Endothelial cell of umbilical vein (primary cell): ENCODE data around the gene UST. TPM values are rescaled to one million over a fixed set of nuclear protein-coding genes. Genes with fewer than 3 reads are reported as not detected.
A peak's percentile ranks its signal among the peaks of the same experiment; 100 is the strongest.

Source experiments
- BruUV-seq: library from RNA; stranded (reverse); fragments of 400-500 nt; replicated peaks from 2 replicates; lab custom pipeline; 2021; lab: Mats Ljungman, UMichigan
- CTCF ChIA-PET: fragments of 300-600, 350-600 bp; sonication (Branson Sonifier 250); formaldehyde crosslinking; loops from one replicate; lab custom pipeline; 2021; ENCODE audit warnings: antibody characterized with exemption, inconsistent platforms; lab: Charles Lee
- POLR2A ChIA-PET: fragments of 300-600, 350-600 bp; sonication (Branson Sonifier 250); formaldehyde crosslinking; loops from one replicate; lab custom pipeline; 2021; ENCODE audit warnings: antibody characterized with exemption, inconsistent platforms; lab: Charles Lee
- DNase-seq: peaks from one replicate; pipeline ENCODE4 v3.0.0-alpha.2; 2011; ENCODE audit warnings: low read depth, low spot score
- FAIRE-seq: peaks from 2 replicates; lab custom pipeline; 2011; peaks lifted over from hg19 to GRCh38; lab: Jason Lieb, UNC
- H2AFZ ChIP-seq: 2 replicates; pipeline ENCODE4 v1.6.0; 2012; ENCODE audit warnings: low read depth, low read length, control low read depth, inconsistent platforms
- H3K27ac ChIP-seq: 2 replicates; pipeline ENCODE4 v1.5.1; 2011; ENCODE audit warnings: low read depth, mild to moderate bottlenecking, control low read depth, low read length, moderate library complexity; ENCODE audit not compliant: insufficient read depth
- H3K27me3 ChIP-seq, 2 experiments: 2 replicates each; pipeline versions ENCODE4 v1.6.0 to v1.6.1; 2011; ENCODE audit warnings: low read length in 2 of 2, mixed read lengths in 1 of 2; ENCODE audit not compliant: control insufficient read depth in 2 of 2, insufficient read depth in 2 of 2
- H3K36me3 ChIP-seq, 2 experiments: 2 replicates in 1 of 2; 3 replicates in 1 of 2; pipeline ENCODE4 v1.5.1; 2011; ENCODE audit warnings: low read length in 2 of 2, mild to moderate bottlenecking in 1 of 2, moderate library complexity in 1 of 2; ENCODE audit not compliant: control insufficient read depth in 2 of 2, insufficient read depth in 2 of 2; ENCODE audit errors: extremely low read depth in 1 of 2
- H3K4me1 ChIP-seq: 3 replicates; pipeline ENCODE4 v1.5.1; 2011; ENCODE audit warnings: mild to moderate bottlenecking, low read length; ENCODE audit not compliant: control insufficient read depth, insufficient read depth; ENCODE audit errors: extremely low read depth
- H3K4me2 ChIP-seq: 2 replicates; pipeline ENCODE4 v1.6.1; 2011; ENCODE audit warnings: low read length, control low read depth, mixed read lengths; ENCODE audit not compliant: insufficient read depth
- H3K4me3 ChIP-seq, 3 experiments: fragments of 200-600 bp in 1 of 3; sonication (generic), shearing (Covaris generic) in 1 of 3; replicated peaks in 1 of 3; 2 replicates each; pipeline ENCODE4 v1.5.1; 2011 to 2016; ENCODE audit warnings: control low read depth in 3 of 3, low read length in 3 of 3, mild to moderate bottlenecking in 2 of 3, inconsistent platforms in 1 of 3, low read depth in 1 of 3, moderate library complexity in 1 of 3; ENCODE audit not compliant: insufficient read depth in 1 of 3
- H3K79me2 ChIP-seq: 2 replicates; pipeline ENCODE4 v1.6.0; 2012; ENCODE audit warnings: low read length, inconsistent platforms; ENCODE audit not compliant: control insufficient read depth, insufficient read depth
- H3K9ac ChIP-seq: replicated peaks from 2 replicates; pipeline ENCODE3; 2011; ENCODE audit warnings: low read length, control low read depth; ENCODE audit not compliant: insufficient read depth; ENCODE audit errors: extremely low read depth
- H3K9me1 ChIP-seq: replicated peaks from 3 replicates; pipeline ENCODE4 v1.6.0; 2011; ENCODE audit warnings: mild to moderate bottlenecking, low read length; ENCODE audit not compliant: control insufficient read depth, insufficient read depth; ENCODE audit errors: extremely low read depth
- H3K9me3 ChIP-seq: replicated peaks from 2 replicates; pipeline ENCODE4 v1.5.1; 2012; ENCODE audit warnings: low read length, inconsistent platforms; ENCODE audit not compliant: control insufficient read depth, insufficient read depth
- H4K20me1 ChIP-seq: replicated peaks from 2 replicates; pipeline ENCODE3; 2011; ENCODE audit warnings: mild to moderate bottlenecking, low read length; ENCODE audit not compliant: control insufficient read depth, insufficient read depth; ENCODE audit errors: extremely low read depth
- CTCF ChIP-seq, 2 donors: IDR thresholded peaks; 1 replicate in 1 of 2; 2 replicates in 1 of 2; pipeline ENCODE4 v1.5.1; 2011; ENCODE audit warnings: low read length in 2 of 2, mild to moderate bottlenecking in 2 of 2, moderate library complexity in 2 of 2, control low read depth in 1 of 2, inconsistent platforms in 1 of 2, low read depth in 1 of 2; ENCODE audit not compliant: insufficient read depth in 1 of 2; ENCODE audit errors: extremely low read depth in 1 of 2
- EZH2 ChIP-seq: IDR thresholded peaks from 2 replicates; pipeline ENCODE4 v1.6.1; 2012; ENCODE audit warnings: borderline replicate concordance, low read depth, mild to moderate bottlenecking, moderate library complexity, low read length, inconsistent platforms; ENCODE audit not compliant: severe bottlenecking
- FOS ChIP-seq: IDR thresholded peaks from 2 replicates; pipeline ENCODE4 v1.6.1; 2011; ENCODE audit warnings: mild to moderate bottlenecking, low read length, moderate library complexity, borderline replicate concordance; ENCODE audit not compliant: insufficient read depth
- GATA2 ChIP-seq: IDR thresholded peaks from 2 replicates; pipeline ENCODE4 v1.7.0; 2011; ENCODE audit warnings: low read depth, mild to moderate bottlenecking, moderate library complexity, mixed read lengths, low read length; ENCODE audit not compliant: insufficient read length, insufficient read depth
- JUN ChIP-seq: IDR thresholded peaks from 2 replicates; pipeline ENCODE4 v1.6.1; 2011; ENCODE audit warnings: borderline replicate concordance, low read depth; ENCODE audit not compliant: insufficient read length, insufficient read depth
- MAX ChIP-seq: IDR thresholded peaks from 2 replicates; pipeline ENCODE4 v1.6.1; 2011; ENCODE audit not compliant: insufficient read depth, insufficient read length
- MYC ChIP-seq: IDR thresholded peaks from one replicate; pipeline ENCODE4 v1.6.1; 2011; ENCODE audit warnings: mild to moderate bottlenecking, low read depth, low read length
- POLR2A ChIP-seq: IDR thresholded peaks from 2 replicates; pipeline ENCODE4 v1.6.1; 2012; ENCODE audit warnings: low read depth, mild to moderate bottlenecking, control low read depth, low read length
- POLR2AphosphoS5 ChIP-seq: IDR thresholded peaks from 2 replicates; pipeline ENCODE4 v1.6.1; 2012; ENCODE audit warnings: low read depth, mild to moderate bottlenecking, control low read depth, low read length, moderate library complexity; ENCODE audit not compliant: insufficient read depth
- dilution Hi-C: fragments of 300-500 bp; cut with MboI; formaldehyde crosslinking; loops from one replicate; pipeline ENCODE4 v1.15.0; 2019; ENCODE audit warnings: low sequenced_read_pairs; ENCODE audit not compliant: extremely low pct_ligation_motif_present
- intact Hi-C: fragments of 100-400 bp; cut with micrococcal nuclease; formaldehyde crosslinking; loops from one replicate; pipeline ENCODE4 v1.10.0; 2022
- polyA plus RNA-seq, 4 experiments: library from polyadenylated mRNA; depleted of rRNA in 3 of 4; stranded (reverse) in 3 of 4; unstranded in 1 of 4; fragments of >200 nt; gene quantifications; 2 replicates each; pipeline versions ENCODE4 v1.2.1 to v1.2.3, GENCODE V29; 2011 to 2012; ENCODE audit warnings: missing spikeins in 1 of 4
- total RNA-seq: library from RNA; stranded (reverse); gene quantifications from 2 replicates; pipeline ENCODE4 v1.2.3, GENCODE V29; 2021

Gene UST
- total and polyA plus RNA-seq, 2 donors (not counting 3 experiments of a cell fraction or from before 2014, with no cell fraction given): 0.26 to 0.84 TPM

- Histone ChIP-seq H4K20me1 (no peaks in the 10 kb centered on the region), H3K27me3 (no peaks in the 10 kb centered on the region), H3K79me2 (no peaks in the 10 kb centered on the region), H3K9ac (no peak overlapping the region), H3K27ac (no peak overlapping the region), H3K4me1 (no peaks in the 10 kb centered on the region), H3K36me3 (no peaks in the 10 kb centered on the region), H3K9me1 (no peaks in the 10 kb centered on the region), H2AFZ (no peak overlapping the region), H3K4me3 (no peak overlapping the region), H3K9me3 (no peaks in the 10 kb centered on the region), H3K4me2 (no peak overlapping the region)
- intact Hi-C loops (no loop called here), dilution Hi-C loops (no loop called here)
- DNase-seq: peak; percentile 53
- POLR2A ChIA-PET: no interaction called here
- no TSS peak for BruUV-seq
- CTCF ChIA-PET: interaction anchor here (1.0 kb wide), 1 partner anchor 28 kb away, joined by 4 read pairs; no protein-coding TSS in a partner anchor
- no peak for FAIRE-seq
- TF ChIP-seq FOS (peak; percentile 63), CTCF (IDR thresholded peaks at IDR 0.05; ENCODE audit: extremely low read depth in 1 of 2, insufficient read depth in 1 of 2, low read depth in 1 of 2, low read length in 2 of 2) (no peak)
These were observed 253.2 kb downstream of the UST start for GRCh38 chr6:148999929-149000468.

- TF ChIP-seq MAX (no peak), FOS (no peak), POLR2A (no peak), MYC (no peak), EZH2 (no peak), POLR2AphosphoS5 (no peak), GATA2 (no peak), JUN (no peak), CTCF (IDR thresholded peaks at IDR 0.05; ENCODE audit: extremely low read depth in 1 of 2, insufficient read depth in 1 of 2, low read depth in 1 of 2, low read length in 2 of 2) (no peak)
- FAIRE-seq (no peak), DNase-seq (no peak)
- Histone ChIP-seq H3K9ac (no peak overlapping the region), H3K27ac (no peak overlapping the region), H3K4me3 (no peak overlapping the region), H3K79me2 (no peaks in the 10 kb centered on the region), H3K36me3 (no peaks in the 10 kb centered on the region), H4K20me1 (no peaks in the 10 kb centered on the region), H3K9me1 (no peaks in the 10 kb centered on the region), H3K27me3 (no peaks in the 10 kb centered on the region), H3K4me2 (no peak overlapping the region), H3K9me3 (no peaks in the 10 kb centered on the region), H3K4me1 (no peaks in the 10 kb centered on the region), H2AFZ (no peak overlapping the region)
- CTCF ChIA-PET: no interaction called here
- POLR2A ChIA-PET: no interaction called here
- no TSS peak for BruUV-seq
- dilution Hi-C loops: no loop called here
- intact Hi-C loops: no loop called here
These were observed 254.6 kb downstream of the UST start for GRCh38 chr6:149001422-149001821.
